ENCODE data around the gene DDX1.
A peak's percentile ranks its signal among the peaks of the same experiment; 100 is the strongest.

Gene DDX1

DNA sequence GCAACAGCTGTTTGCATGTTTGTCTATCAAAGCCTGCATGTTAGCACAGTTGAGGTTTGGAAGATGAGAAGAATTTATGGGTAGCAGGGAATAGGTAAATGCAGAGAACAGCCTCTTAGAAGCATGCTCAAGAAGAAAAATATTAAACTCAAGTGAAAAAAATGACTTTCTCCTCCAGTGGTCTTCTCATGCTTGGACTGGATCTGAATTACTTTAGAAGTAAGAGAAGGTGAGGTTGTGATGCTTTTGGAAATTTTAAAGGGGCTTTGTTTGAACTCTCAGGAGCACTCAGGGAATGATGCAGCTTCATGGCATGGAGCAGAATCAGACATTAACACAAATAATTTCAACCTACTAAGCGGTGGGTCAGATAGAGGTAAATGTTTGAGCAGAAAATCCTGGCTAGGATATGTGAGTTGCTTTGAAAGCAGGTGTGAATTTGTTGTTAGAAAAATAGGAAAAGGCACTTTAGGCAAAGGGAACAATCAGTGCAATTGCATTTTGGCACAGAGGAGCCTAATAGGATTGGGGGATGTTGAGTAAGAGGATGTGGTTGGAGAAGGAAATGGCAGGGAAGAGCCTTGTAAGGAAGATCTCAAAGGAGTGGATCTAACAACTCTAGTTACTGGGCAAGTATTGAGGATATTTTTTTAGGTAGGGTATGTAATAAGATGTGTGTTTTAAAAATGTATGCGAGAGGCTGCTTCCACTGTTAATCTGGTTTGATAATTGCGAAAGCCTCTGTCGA is 76.3 kb downstream of the DDX1 start:
- Histone ChIP-seq H3K18ac (ENCODE audit: low read depth in 1 of 2, low read length in 2 of 2) (no peak overlapping the region), H2BK120ac (ENCODE audit: low read depth, low read length) (no peak overlapping the region), H3K4me2 (ENCODE audit: low read length, poor library complexity, severe bottlenecking) (no peak overlapping the region), H4K91ac (ENCODE audit: low read length) (no peak overlapping the region), H3K4me3 (ENCODE audit: insufficient read depth in 1 of 2, low read depth in 1 of 2, low read length in 2 of 2) (no peak overlapping the region), H3K79me1 (replicated peaks; ENCODE audit: low read length, poor library complexity, severe bottlenecking) (no peaks in the 10 kb centered on the region), H2BK12ac (ENCODE audit: low read length in 2 of 2) (no peak overlapping the region), H3K9ac (ENCODE audit: low read length) (no peak overlapping the region), H4K8ac (ENCODE audit: low read length) (no peak overlapping the region), H2BK15ac (ENCODE audit: low read depth, poor library complexity, severe bottlenecking) (no peak overlapping the region), H2BK5ac (ENCODE audit: low read depth, low read length, poor library complexity, severe bottlenecking) (no peak overlapping the region), H3K27me3 (ENCODE audit: control insufficient read depth in 1 of 2, insufficient read depth in 1 of 2, low read length in 2 of 2) (peaks cover 0 to 14% of the 10 kb centered on the region in 2 experiments), H2AK5ac (ENCODE audit: low read length, severe bottlenecking) (peak overlapping the region; percentile 32), H3K27ac (ENCODE audit: low read length, poor library complexity, severe bottlenecking) (peak overlapping the region; percentile 39), H3K9me3 (ENCODE audit: control insufficient read depth, low read length) (no peaks in the 10 kb centered on the region), H3K4me1 (ENCODE audit: control insufficient read depth, insufficient read depth, low read depth, low read length) (peaks cover 9% of the 10 kb centered on the region), H3K14ac (ENCODE audit: low read length in 2 of 2) (no peak overlapping the region), H3K36me3 (ENCODE audit: control insufficient read depth in 1 of 2, insufficient read depth in 2 of 2, low read depth in 1 of 2, low read length in 2 of 2) (no peaks in the 10 kb centered on the region), H3K4ac (ENCODE audit: low read depth in 1 of 2, low read length in 2 of 2) (no peak overlapping the region), H2AFZ (ENCODE audit: low read depth, low read length) (no peak overlapping the region), H3K23ac (ENCODE audit: low read length in 2 of 2) (no peak overlapping the region)
- WGBS: 86% methylated on average over 4 of the region's 4 CpGs
- DNase-seq: no peak

DNA sequence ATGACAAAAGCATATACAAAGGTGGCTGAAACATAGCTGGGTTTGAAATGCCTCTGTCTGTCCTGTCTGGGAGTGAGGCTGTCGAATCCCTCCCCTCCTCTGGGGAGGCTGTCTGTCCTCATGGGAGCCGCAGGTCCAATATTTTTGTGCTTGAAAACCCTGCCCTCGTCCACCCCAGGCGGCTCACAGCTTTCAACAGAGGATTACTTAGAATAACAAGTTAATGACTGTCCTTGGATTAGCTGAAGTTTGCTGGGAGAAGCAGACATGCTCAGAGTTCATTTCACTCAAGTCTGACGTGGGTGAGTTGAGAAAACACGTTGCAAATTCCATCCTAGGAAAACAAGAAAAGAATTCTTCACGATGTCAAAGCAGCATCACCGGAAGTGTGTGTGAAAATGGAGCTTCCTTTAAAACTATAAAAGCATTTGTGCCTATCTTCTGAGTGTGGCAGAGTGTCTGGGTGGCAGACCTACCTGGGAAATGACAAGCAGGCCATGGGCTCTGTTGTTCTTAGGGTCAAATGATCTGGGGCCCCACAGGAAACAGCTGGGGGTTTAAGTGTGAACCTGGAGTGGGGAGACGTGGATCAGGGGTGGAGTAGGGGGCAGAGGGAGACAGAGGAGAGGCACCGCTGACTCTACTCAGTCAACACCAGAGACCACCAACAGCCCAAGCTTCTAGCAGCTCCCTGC is 77.1 kb downstream of the DDX1 start:
- peak; percentile 54 for DNase-seq
- Histone ChIP-seq H3K27ac (ENCODE audit: low read length, poor library complexity, severe bottlenecking) (peak overlapping the region; percentile 39), H3K4me2 (ENCODE audit: low read length, poor library complexity, severe bottlenecking) (no peak overlapping the region), H3K14ac (ENCODE audit: low read length in 2 of 2) (no peak overlapping the region), H3K18ac (ENCODE audit: low read depth in 1 of 2, low read length in 2 of 2) (no peak overlapping the region), H3K4me3 (ENCODE audit: insufficient read depth in 1 of 2, low read depth in 1 of 2, low read length in 2 of 2) (no peak overlapping the region), H3K4me1 (ENCODE audit: control insufficient read depth, insufficient read depth, low read depth, low read length) (peaks cover 13% of the 10 kb centered on the region), H3K27me3 (ENCODE audit: control insufficient read depth in 1 of 2, insufficient read depth in 1 of 2, low read length in 2 of 2) (peaks cover 0 to 14% of the 10 kb centered on the region in 2 experiments), H2AK5ac (ENCODE audit: low read length, severe bottlenecking) (no peak overlapping the region), H3K9me3 (ENCODE audit: control insufficient read depth, low read length) (no peaks in the 10 kb centered on the region), H3K79me1 (replicated peaks; ENCODE audit: low read length, poor library complexity, severe bottlenecking) (no peaks in the 10 kb centered on the region), H4K8ac (ENCODE audit: low read length) (no peak overlapping the region), H4K91ac (ENCODE audit: low read length) (no peak overlapping the region), H3K9ac (ENCODE audit: low read length) (no peak overlapping the region), H2AFZ (ENCODE audit: low read depth, low read length) (no peak overlapping the region), H2BK12ac (ENCODE audit: low read length in 2 of 2) (no peak overlapping the region), H3K23ac (ENCODE audit: low read length in 2 of 2) (no peak overlapping the region), H3K4ac (ENCODE audit: low read depth in 1 of 2, low read length in 2 of 2) (no peak overlapping the region), H3K36me3 (ENCODE audit: control insufficient read depth in 1 of 2, insufficient read depth in 2 of 2, low read depth in 1 of 2, low read length in 2 of 2) (no peaks in the 10 kb centered on the region), H2BK120ac (ENCODE audit: low read depth, low read length) (no peak overlapping the region), H2BK15ac (ENCODE audit: low read depth, poor library complexity, severe bottlenecking) (no peak overlapping the region), H2BK5ac (ENCODE audit: low read depth, low read length, poor library complexity, severe bottlenecking) (peak overlapping the region; percentile 22)
- WGBS: 45% methylated on average over 9 of the region's 10 CpGs

DNA sequence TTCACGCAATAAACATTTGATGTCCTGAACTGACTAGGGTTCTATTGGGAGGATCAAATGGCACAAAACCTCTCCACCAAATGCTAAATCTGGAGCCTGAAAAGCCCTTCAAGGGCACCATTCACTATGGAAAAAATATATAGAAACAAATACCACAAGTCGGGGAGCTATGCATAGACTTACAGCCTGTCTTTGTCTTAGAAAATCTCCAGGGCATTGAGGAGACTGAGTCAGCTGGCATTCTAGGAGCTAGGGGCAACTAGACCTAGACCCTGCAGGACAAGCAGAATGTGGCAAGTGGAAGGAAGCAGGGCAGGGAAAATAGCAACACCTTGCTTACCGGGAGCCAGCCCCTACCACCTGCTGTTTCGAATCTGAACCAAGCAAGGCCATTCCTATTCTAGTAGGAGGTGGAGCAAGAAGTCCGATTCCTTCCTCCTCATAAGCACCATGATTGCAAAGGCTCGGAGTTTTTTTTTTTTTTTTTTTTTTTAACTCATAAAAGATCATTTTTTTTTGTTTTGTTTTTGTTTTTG is 77.8 kb downstream of the DDX1 start:
- 91% methylated on average over 5 of the region's 6 CpGs for WGBS
- no peak overlapping the region for H3K27ac ChIP-seq (ENCODE audit: low read length, poor library complexity, severe bottlenecking)
- no peak overlapping the region for H4K8ac ChIP-seq (ENCODE audit: low read length)
- H3K4me3 ChIP-seq (ENCODE audit: insufficient read depth in 1 of 2, low read depth in 1 of 2, low read length in 2 of 2): no peak overlapping the region
- no peak overlapping the region for H3K4ac ChIP-seq (ENCODE audit: low read depth in 1 of 2, low read length in 2 of 2)
- H3K79me1 ChIP-seq (replicated peaks; ENCODE audit: low read length, poor library complexity, severe bottlenecking): no peaks in the 10 kb centered on the region
- H3K4me2 ChIP-seq (ENCODE audit: low read length, poor library complexity, severe bottlenecking): no peak overlapping the region
- H2BK5ac ChIP-seq (ENCODE audit: low read depth, low read length, poor library complexity, severe bottlenecking): no peak overlapping the region
- H3K14ac ChIP-seq (ENCODE audit: low read length in 2 of 2): no peak overlapping the region
- no peaks in the 10 kb centered on the region for H3K9me3 ChIP-seq (ENCODE audit: control insufficient read depth, low read length)
- no peak for DNase-seq
- H2BK12ac ChIP-seq (ENCODE audit: low read length in 2 of 2): no peak overlapping the region
- no peak overlapping the region for H3K23ac ChIP-seq (ENCODE audit: low read length in 2 of 2)
- no peak overlapping the region for H4K91ac ChIP-seq (ENCODE audit: low read length)
- H3K18ac ChIP-seq (ENCODE audit: low read depth in 1 of 2, low read length in 2 of 2): no peak overlapping the region
- peaks cover 15% of the 10 kb centered on the region for H3K4me1 ChIP-seq (ENCODE audit: control insufficient read depth, insufficient read depth, low read depth, low read length)
- H3K9ac ChIP-seq (ENCODE audit: low read length): no peak overlapping the region
- no peak overlapping the region for H2BK15ac ChIP-seq (ENCODE audit: low read depth, poor library complexity, severe bottlenecking)
- H3K36me3 ChIP-seq (ENCODE audit: control insufficient read depth in 1 of 2, insufficient read depth in 2 of 2, low read depth in 1 of 2, low read length in 2 of 2): no peaks in the 10 kb centered on the region
- H3K27me3 ChIP-seq (ENCODE audit: control insufficient read depth in 1 of 2, insufficient read depth in 1 of 2, low read length in 2 of 2): peaks cover 0 to 10% of the 10 kb centered on the region in 2 experiments
- H2AFZ ChIP-seq (ENCODE audit: low read depth, low read length): no peak overlapping the region
- H2BK120ac ChIP-seq (ENCODE audit: low read depth, low read length): no peak overlapping the region
- H2AK5ac ChIP-seq (ENCODE audit: low read length, severe bottlenecking): peak overlapping the region; percentile 84

DNA sequence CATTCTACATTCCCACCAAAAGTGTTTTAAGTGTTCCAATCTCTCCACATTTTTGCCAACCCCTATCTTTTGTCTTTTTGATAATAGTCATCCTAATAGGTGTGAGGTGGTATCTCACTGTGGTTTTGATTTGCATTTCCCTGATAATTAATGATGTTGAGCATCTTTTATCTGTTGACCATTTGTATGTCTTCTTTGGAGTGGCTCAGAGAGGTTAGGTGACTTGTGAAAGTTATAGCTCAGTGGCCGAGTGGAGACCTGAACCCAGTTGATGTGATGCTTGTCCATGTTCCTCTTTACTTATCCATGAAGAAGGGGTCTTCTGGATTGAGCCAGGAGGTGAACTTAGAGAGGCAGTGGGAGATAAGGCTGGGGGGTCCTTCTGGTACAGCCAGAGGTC is 78.8 kb downstream of the DDX1 start:
- peaks cover 0 to 10% of the 10 kb centered on the region in 2 experiments for H3K27me3 ChIP-seq (ENCODE audit: control insufficient read depth in 1 of 2, insufficient read depth in 1 of 2, low read length in 2 of 2)
- H2AK5ac ChIP-seq (ENCODE audit: low read length, severe bottlenecking): peak overlapping the region; percentile 90
- H3K27ac ChIP-seq (ENCODE audit: low read length, poor library complexity, severe bottlenecking): no peak overlapping the region
- no peak overlapping the region for H4K8ac ChIP-seq (ENCODE audit: low read length)
- no peak overlapping the region for H3K9ac ChIP-seq (ENCODE audit: low read length)
- peaks cover 24% of the 10 kb centered on the region for H3K4me1 ChIP-seq (ENCODE audit: control insufficient read depth, insufficient read depth, low read depth, low read length)
- H3K36me3 ChIP-seq (ENCODE audit: control insufficient read depth in 1 of 2, insufficient read depth in 2 of 2, low read depth in 1 of 2, low read length in 2 of 2): no peaks in the 10 kb centered on the region
- no peak overlapping the region for H3K23ac ChIP-seq (ENCODE audit: low read length in 2 of 2)
- H4K91ac ChIP-seq (ENCODE audit: low read length): no peak overlapping the region
- H2BK5ac ChIP-seq (ENCODE audit: low read depth, low read length, poor library complexity, severe bottlenecking): no peak overlapping the region
- H3K79me1 ChIP-seq (replicated peaks; ENCODE audit: low read length, poor library complexity, severe bottlenecking): no peaks in the 10 kb centered on the region
- H3K4me3 ChIP-seq (ENCODE audit: insufficient read depth in 1 of 2, low read depth in 1 of 2, low read length in 2 of 2): no peak overlapping the region
- H3K14ac ChIP-seq (ENCODE audit: low read length in 2 of 2): no peak overlapping the region
- H2BK120ac ChIP-seq (ENCODE audit: low read depth, low read length): no peak overlapping the region
- no peak overlapping the region for H3K4me2 ChIP-seq (ENCODE audit: low read length, poor library complexity, severe bottlenecking)
- H3K9me3 ChIP-seq (ENCODE audit: control insufficient read depth, low read length): no peaks in the 10 kb centered on the region
- H2BK12ac ChIP-seq (ENCODE audit: low read length in 2 of 2): no peak overlapping the region
- no peak for DNase-seq
- no peak overlapping the region for H3K4ac ChIP-seq (ENCODE audit: low read depth in 1 of 2, low read length in 2 of 2)
- 82% methylated on average over 1 of the region's 1 CpG for WGBS
- H3K18ac ChIP-seq (ENCODE audit: low read depth in 1 of 2, low read length in 2 of 2): no peak overlapping the region
- H2AFZ ChIP-seq (ENCODE audit: low read depth, low read length): no peak overlapping the region
- no peak overlapping the region for H2BK15ac ChIP-seq (ENCODE audit: low read depth, poor library complexity, severe bottlenecking)
